Mesodermal cell (in vitro differentiated cells): ENCODE results near the gene OR6B3. TPM values are rescaled to one million over a fixed set of nuclear protein-coding genes. Genes with fewer than 3 reads are reported as not detected.

Experiments
- H3K27ac ChIP-seq: 2 replicates; pipeline ENCODE4 v1.7.0; 2013; ENCODE audit warnings: mild to moderate bottlenecking, low read depth, low read length, moderate library complexity; ENCODE audit not compliant: severe bottlenecking
- H3K36me3 ChIP-seq: 2 replicates; pipeline ENCODE4 v1.7.1; 2013; ENCODE audit warnings: mild to moderate bottlenecking, low read length, moderate library complexity; ENCODE audit not compliant: control insufficient read depth, insufficient read depth
- H3K4me1 ChIP-seq: one replicate; pipeline ENCODE4 v1.7.1; 2013; ENCODE audit warnings: mild to moderate bottlenecking, low read length; ENCODE audit not compliant: insufficient read depth, control insufficient read depth, poor library complexity, severe bottlenecking
- H3K4me3 ChIP-seq: 2 replicates; pipeline ENCODE4 v1.7.0; 2013; ENCODE audit warnings: low read length, control low read depth, mild to moderate bottlenecking; ENCODE audit not compliant: insufficient read depth, poor library complexity, severe bottlenecking; ENCODE audit errors: extremely low read depth
- H3K9me3 ChIP-seq: 2 replicates; pipeline ENCODE4 v1.7.1; 2013; ENCODE audit warnings: mild to moderate bottlenecking, low read length, moderate library complexity; ENCODE audit not compliant: control insufficient read depth
- WGBS, 2 experiments: methylation state at CpG; one replicate each; pipeline ENCODE4 v1.1.5; 2013; ENCODE audit warnings: missing lambda C conversion rate in 2 of 2; ENCODE audit not compliant: insufficient coverage in 2 of 2; 5-methylcytosine and 5-hydroxymethylcytosine counted together
- polyA plus RNA-seq, 2 experiments: library from polyadenylated mRNA; stranded (reverse); fragments of 50-300 nt; gene quantifications; one replicate each; pipeline ENCODE4 v1.2.3, GENCODE V29; 2013

OR6B3 gene
- not detected for polyA plus RNA-seq (2013, experiment 1 of 2)
- polyA plus RNA-seq (2013, experiment 2 of 2), result not detected

- WGBS, 2 experiments, result 81 to 82% methylated on average over 25 to 26 of the region's 28 CpGs
- H3K4me1 ChIP-seq, result no peaks in the 10 kb centered on the region
- no peak within 1 kb of the TSS for H3K4me3 ChIP-seq
- H3K36me3 ChIP-seq, result no peaks in the 10 kb centered on the region
- no peak within 1 kb of the TSS for H3K27ac ChIP-seq
- no peaks in the 10 kb centered on the region for H3K9me3 ChIP-seq
Measured at GRCh38 chr2:240053173-240054155, at the start of gene OR6B3. Gene OR6B3 (minus strand): TSS chr2:240053521.

DNA sequence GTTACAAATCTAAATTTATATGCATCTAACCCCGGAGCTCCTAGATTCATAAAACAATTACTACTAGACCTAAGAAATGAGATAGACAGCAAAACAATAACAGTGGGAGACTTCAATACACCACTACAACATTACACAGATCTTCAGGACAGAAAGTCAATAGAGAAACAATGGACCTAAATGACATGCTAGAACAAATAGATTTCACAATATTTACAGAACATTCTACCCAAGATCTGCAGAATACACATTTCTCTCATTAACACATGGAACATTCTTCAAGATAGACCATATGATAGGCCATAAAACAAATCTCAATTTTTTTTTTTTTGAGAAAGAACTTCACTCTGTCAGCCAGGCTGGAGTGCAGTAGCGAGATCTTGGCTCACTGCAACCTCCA, 45.0 kb upstream of the OR6B3 start:
- H3K9me3 ChIP-seq, result no peaks in the 10 kb centered on the region
- 60% methylated on average over 1 of the region's 2 CpGs; no CpG with 5 or more reads in 1 of the 2 experiments for WGBS, 2 experiments
- H3K36me3 ChIP-seq, result no peaks in the 10 kb centered on the region
- no peak overlapping the region for H3K4me3 ChIP-seq
- no peaks in the 10 kb centered on the region for H3K4me1 ChIP-seq
- no peak overlapping the region for H3K27ac ChIP-seq

GRCh38 chr2:240095556-240096523, 42.5 kb upstream of the OR6B3 start:
- Histone ChIP-seq H3K4me3 (no peak overlapping the region), H3K27ac (no peak overlapping the region), H3K36me3 (no peaks in the 10 kb centered on the region), H3K9me3 (no peaks in the 10 kb centered on the region), H3K4me1 (no peaks in the 10 kb centered on the region)
- WGBS, 2 experiments, result 31 to 33% methylated on average over 39 to 43 of the region's 43 CpGs

DNA sequence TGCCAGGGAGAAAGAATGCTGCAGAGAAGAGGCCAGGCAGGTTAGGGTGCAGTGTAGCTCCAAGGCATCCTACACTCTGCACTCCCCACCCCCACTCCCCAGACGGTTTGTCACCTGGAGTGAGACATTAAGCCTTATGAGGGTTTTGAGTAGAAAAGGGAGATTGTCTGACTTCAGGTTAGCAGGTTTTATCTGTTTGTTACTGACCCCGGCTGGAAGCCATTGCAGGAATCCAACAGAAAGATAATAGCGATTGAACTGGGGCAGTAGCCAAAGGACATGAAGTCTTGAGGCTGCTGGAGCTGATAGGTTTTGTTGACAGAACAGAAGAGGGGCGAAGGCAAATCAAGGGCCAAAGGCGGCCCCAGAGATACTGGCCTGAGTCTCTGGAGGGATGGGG, 36.0 kb upstream of the OR6B3 start:
- WGBS, 2 experiments, result 89 to 95% methylated on average over 2 to 4 of the region's 5 CpGs
- H3K27ac ChIP-seq, result no peak overlapping the region
- H3K9me3 ChIP-seq, result peaks cover 3% of the 10 kb centered on the region
- no peaks in the 10 kb centered on the region for H3K4me1 ChIP-seq
- H3K36me3 ChIP-seq, result no peaks in the 10 kb centered on the region
- no peak overlapping the region for H3K4me3 ChIP-seq

- no peak overlapping the region for H3K27ac ChIP-seq
- no peaks in the 10 kb centered on the region for H3K36me3 ChIP-seq
- H3K4me3 ChIP-seq, result no peak overlapping the region
- peaks cover 3% of the 10 kb centered on the region for H3K9me3 ChIP-seq
- H3K4me1 ChIP-seq, result no peaks in the 10 kb centered on the region
Measured at GRCh38 chr2:240086563-240086962, 33.2 kb upstream of the OR6B3 start.

DNA sequence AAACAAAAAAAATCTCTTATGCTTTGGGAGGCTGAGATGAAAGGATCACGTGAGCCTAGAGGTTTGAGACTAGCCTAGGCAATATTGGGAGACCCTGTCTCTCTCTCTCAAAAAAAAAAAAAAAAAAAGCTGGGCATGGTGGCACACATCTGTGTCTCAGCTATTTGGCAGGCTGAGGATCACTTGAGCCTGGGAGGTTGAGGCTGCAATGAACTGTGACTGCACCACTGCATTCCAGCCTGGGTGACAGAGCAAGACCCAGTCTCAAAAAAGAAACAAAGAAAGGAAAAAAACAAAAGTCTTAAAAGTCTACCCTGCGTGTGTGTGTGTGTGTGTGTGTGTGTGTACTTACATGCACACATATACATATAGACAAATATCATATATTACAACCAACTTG, 25.3 kb upstream of the OR6B3 start:
- Histone ChIP-seq H3K27ac (no peak overlapping the region), H3K4me3 (no peak overlapping the region), H3K36me3 (no peaks in the 10 kb centered on the region), H3K4me1 (no peaks in the 10 kb centered on the region), H3K9me3 (peaks cover 12% of the 10 kb centered on the region)
- no CpG with 5 or more reads among the region's 2 CpGs for WGBS, 2 experiments

- peaks cover 12% of the 10 kb centered on the region for H3K9me3 ChIP-seq
- no peak overlapping the region for H3K4me3 ChIP-seq
- no peaks in the 10 kb centered on the region for H3K36me3 ChIP-seq
- no peaks in the 10 kb centered on the region for H3K4me1 ChIP-seq
- H3K27ac ChIP-seq, result no peak overlapping the region
Measured at GRCh38 chr2:240077442-240077841, 24.1 kb upstream of the OR6B3 start.

GRCh38 chr2:240074545-240074944, 21.2 kb upstream of the OR6B3 start:
- WGBS, 2 experiments, result 71 to 83% methylated on average over 1 to 5 of the region's 5 CpGs
- Histone ChIP-seq H3K27ac (no peak overlapping the region), H3K4me1 (no peaks in the 10 kb centered on the region), H3K9me3 (peaks cover 12% of the 10 kb centered on the region), H3K4me3 (no peak overlapping the region), H3K36me3 (no peaks in the 10 kb centered on the region)

DNA sequence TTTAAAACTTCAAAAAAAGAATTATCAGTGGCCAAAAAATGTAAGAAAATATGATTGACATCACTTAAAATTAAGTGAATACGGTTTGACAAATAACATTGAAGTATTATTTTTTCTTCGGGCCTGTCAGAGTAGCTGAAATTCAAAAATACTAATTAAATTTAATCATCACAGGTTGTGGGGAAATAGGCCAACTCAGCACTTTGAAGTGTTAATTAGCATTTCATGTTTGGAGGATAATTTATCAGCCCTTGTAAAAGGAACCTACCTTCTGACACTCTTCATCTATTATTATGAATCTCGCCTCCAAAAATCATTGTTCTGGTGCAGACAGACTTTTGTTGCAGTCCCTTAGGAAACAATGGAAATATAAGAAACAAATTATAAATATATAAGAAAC, 17.6 kb upstream of the OR6B3 start:
- Histone ChIP-seq H3K27ac (no peak overlapping the region), H3K36me3 (no peaks in the 10 kb centered on the region), H3K4me3 (no peak overlapping the region), H3K4me1 (no peaks in the 10 kb centered on the region), H3K9me3 (no peaks in the 10 kb centered on the region)
- no CpG with 5 or more reads among the region's 3 CpGs for WGBS, 2 experiments

DNA sequence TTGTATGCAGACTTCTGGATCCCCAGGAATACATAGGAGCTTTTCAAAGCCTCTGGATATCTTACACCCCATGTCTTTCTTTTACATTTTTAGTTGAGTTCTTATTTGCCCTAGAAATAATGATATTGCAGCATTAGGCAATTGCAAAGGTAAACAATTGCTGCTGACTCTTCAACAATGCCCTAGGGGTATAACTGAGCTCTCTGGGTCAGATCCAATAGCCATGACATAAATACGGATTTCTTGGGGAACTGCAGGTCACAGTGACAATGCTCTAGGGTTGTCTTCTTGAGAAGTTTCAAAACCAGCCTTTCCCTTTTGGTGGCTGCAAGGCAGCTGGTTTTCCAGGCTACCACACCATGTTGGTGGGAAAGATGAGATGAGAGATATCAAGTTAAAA, 16.5 kb upstream of the OR6B3 start:
- Histone ChIP-seq H3K4me3 (no peak overlapping the region), H3K36me3 (no peaks in the 10 kb centered on the region), H3K4me1 (no peaks in the 10 kb centered on the region), H3K27ac (no peak overlapping the region), H3K9me3 (no peaks in the 10 kb centered on the region)
- WGBS, 2 experiments, result 82 to 92% methylated on average over 1 of the region's 1 CpG
